GM18519 (cell line): ENCODE measurements around the gene DIO3.

ENCODE experiments used
- ATAC-seq: cut with Tn5 transposase; IDR thresholded peaks from one replicate; pipeline ENCODE4 v1.9.1; 2021; ENCODE audit warnings: mild to moderate bottlenecking, moderate library complexity; ENCODE audit not compliant: unreplicated experiment, low FRiP score

DIO3 gene

GRCh38 chr14:101578489-101578888 is 17.2 kb downstream of the DIO3 start:
- ATAC-seq, result no peak

- ATAC-seq, result no peak
Measured at GRCh38 chr14:101579372-101580080, 18.2 kb downstream of the DIO3 start.

GRCh38 chr14:101581806-101582205 is 20.5 kb downstream of the DIO3 start:
- no peak for ATAC-seq

GRCh38 chr14:101582294-101582693 is 21.0 kb downstream of the DIO3 start:
- no peak for ATAC-seq

GRCh38 chr14:101583006-101583714 is 21.9 kb downstream of the DIO3 start:
- no peak for ATAC-seq

DNA sequence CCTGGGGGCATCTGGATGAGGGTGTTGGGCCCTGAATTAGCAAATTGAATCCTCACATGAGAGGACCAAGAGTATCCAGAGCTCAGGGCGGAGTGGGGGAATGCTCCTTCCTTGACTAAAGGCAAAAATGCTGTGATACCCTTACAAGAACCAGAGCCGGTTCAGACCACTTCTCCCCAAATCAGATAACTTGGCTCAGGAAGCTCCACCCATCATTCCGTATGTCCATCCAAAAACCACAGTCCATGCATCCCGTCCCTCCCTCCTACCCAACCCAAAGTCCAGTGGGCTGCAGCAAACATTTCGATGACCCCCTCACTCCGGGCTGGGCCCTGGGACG is 22.4 kb downstream of the DIO3 start:
- no peak for ATAC-seq

- no peak for ATAC-seq
Measured at GRCh38 chr14:101584055-101584859, 23.0 kb downstream of the DIO3 start.

- no peak for ATAC-seq
Measured at GRCh38 chr14:101585211-101585610, 23.9 kb downstream of the DIO3 start.

DNA sequence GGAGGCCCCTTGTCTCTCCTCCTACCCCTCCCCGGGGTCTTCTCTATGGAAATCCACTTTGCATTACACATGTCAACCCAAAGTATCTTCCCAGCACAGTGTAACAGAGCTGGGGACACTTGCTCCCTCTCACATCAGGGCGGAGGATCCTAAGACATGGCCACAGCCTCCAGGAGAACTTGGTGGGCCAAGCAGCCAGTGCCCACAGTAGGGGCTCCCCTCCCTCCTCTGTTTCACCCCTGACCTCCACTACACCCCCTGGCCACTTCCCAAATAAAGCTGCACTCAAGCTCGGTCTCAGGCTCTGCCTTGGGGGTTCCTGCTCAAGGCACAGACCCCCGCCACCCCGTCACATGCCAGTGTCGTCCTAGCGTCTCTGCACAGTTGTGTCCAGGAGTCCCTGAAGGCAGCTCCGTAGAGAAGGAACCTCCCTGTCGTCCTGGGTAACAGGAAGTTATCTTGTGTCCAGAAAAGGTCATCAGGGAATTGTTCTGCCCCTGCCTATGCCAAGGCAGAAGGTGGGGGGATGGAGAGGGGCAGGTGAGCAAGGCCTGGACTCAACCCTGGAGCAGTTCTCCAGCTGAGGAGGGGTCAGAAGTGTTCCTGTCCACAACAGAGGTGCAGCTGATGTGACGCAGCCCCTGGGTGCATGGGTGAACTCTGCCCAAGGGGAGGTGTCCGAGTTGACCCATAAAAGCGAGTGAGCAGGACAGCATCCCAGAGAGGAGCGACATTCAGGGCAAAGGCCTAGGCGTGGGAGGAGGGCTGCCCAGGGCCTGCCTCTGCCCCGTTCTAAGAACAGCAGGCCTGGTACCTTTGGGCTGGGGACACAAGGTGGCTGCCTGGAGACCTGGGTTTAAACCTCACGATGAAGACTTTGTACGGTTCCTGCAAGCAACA is 25.5 kb downstream of the DIO3 start:
- no peak for ATAC-seq

GRCh38 chr14:101587441-101587911 is 26.2 kb downstream of the DIO3 start:
- ATAC-seq, result no peak

GRCh38 chr14:101588286-101588975 is 27.1 kb downstream of the DIO3 start:
- ATAC-seq, result no peak

GRCh38 chr14:101588990-101589389 is 27.7 kb downstream of the DIO3 start:
- no peak for ATAC-seq

DNA sequence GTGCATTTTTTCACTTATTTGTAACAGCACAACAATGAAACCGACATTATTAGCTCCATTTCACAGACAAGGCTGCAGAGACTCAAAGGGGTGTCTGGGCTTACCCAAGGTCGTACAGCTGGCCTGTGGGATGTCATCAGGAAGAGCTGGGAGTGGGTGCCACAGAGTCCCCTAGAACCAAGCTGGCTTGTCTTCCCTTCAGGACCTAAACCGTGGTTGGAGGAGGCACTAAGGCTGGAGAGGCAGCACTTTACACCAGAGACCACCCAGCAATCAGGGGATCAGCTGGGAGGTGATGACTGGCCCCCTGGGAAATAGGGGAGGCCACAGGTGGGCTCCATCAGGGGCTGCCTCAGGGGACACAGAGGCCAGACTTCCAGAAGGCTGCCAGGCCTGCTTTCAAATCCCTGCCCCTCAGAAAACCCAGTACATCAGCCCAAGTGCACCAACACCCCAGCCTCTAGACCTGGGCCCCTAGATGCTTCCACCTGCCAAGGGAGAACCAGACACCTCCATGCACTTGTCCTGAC is 28.3 kb downstream of the DIO3 start:
- no peak for ATAC-seq

DNA sequence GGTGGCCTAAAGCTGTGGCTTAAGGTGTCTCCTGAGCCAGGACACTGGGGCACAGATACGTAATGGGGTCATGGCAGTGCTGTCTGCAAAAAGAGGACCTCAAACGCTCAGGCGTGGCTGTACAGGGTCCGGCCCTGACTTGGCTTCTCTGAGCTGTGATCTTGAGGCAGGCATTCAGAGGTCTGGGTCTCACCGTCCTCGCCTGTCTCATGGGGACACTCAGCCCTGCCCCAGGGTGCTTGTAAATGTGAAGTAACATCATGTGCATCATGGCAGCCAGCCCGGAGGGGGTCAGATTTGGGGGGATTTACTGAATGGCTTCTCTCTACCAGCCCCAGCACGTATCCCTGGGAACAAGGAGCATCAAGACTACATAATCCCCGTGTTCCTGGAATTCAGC is 28.8 kb downstream of the DIO3 start:
- no peak for ATAC-seq

DNA sequence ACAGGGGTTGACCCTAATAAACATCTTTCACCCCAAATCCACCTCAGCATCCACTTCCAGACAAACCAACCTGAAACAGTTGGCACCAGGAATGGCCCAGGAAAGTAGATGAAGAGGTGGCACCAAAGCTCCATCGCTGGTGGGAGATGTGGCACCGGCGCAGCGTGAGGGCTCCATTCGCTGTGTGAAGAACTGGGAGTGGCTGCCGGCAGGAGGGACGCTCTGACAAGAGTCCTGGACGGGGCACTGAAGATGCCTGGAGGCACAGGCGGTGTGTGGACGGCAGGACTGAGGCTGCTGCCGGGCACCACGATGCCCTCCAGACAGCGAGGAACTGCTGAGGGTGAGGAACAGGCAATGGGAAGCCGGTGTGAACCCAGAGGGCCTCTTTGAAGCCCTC is 29.3 kb downstream of the DIO3 start:
- no peak for ATAC-seq

DNA sequence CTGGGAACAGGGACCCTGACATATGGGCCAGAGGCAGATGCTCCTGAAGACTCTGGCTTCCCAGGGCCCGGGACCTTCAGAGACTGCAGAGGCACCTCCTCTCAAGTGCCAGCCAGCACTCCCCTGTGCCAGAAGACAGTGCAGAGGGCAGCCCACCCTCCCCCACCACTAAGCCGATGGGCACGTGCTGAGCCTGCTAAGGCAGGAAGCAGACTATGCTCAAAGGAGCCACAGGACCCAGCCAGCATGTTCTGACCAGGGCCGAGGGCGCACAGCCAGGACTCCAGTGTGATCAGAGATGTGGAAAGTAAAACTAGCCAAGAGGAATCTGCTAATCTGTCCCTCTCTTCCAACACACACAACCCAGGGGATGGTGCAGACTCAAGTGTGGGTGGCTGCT is 29.8 kb downstream of the DIO3 start:
- ATAC-seq, result no peak

DNA sequence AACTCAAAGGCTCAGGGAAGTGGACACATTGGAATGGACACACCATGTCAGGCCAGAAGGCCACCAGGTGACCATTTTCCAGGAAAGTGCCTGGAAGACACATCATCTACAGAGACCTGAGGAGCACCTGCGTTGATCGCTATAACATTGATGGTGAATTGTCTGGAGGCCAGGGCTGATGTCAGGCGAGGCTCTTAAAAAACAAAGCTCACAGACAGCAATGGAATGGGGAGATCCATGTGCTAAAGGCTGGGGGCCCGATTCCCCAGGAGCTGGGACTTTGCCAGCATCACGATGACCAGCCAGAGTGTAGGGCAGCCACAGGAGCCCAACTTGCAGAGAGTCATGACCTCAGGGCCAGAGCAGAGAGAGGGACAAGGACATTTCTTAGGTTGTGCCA is 30.3 kb downstream of the DIO3 start:
- no peak for ATAC-seq

- no peak for ATAC-seq
Measured at GRCh38 chr14:101593411-101594238, 32.3 kb downstream of the DIO3 start.
